Measurements from ENCODE around the gene FSHR.

Gene FSHR, protein sequence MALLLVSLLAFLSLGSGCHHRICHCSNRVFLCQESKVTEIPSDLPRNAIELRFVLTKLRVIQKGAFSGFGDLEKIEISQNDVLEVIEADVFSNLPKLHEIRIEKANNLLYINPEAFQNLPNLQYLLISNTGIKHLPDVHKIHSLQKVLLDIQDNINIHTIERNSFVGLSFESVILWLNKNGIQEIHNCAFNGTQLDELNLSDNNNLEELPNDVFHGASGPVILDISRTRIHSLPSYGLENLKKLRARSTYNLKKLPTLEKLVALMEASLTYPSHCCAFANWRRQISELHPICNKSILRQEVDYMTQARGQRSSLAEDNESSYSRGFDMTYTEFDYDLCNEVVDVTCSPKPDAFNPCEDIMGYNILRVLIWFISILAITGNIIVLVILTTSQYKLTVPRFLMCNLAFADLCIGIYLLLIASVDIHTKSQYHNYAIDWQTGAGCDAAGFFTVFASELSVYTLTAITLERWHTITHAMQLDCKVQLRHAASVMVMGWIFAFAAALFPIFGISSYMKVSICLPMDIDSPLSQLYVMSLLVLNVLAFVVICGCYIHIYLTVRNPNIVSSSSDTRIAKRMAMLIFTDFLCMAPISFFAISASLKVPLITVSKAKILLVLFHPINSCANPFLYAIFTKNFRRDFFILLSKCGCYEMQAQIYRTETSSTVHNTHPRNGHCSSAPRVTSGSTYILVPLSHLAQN

DNA sequence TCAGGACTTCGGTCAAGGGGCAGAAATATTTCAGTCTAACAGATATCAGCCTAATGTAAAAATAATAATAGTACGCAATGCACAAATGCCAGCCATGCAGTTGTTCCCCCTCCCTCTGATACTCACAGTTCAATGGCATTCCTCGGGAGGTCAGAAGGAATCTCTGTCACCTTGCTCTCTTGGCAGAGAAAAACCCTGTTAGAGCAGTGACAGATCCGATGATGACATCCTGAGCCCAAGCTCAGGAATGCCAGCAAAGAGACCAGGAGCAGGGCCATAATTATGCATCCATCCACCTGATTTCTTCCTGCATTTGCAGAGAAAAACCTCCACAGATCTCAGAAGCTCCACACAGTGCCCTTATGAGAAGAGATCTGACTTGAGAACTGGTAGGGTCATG lies at the start of gene FSHR:
TSS of gene FSHR (minus strand) at position 376 of the 400 bp plus-strand sequence. CDS start at position 278, 98 bp downstream.
- DNase-seq (ENCODE audit: low read depth), result no peak
- no peak within 1 kb of the TSS for H3K4me3 ChIP-seq (ENCODE audit: control insufficient read depth, low read depth, low read length)
- TF ChIP-seq, protein P1, sequence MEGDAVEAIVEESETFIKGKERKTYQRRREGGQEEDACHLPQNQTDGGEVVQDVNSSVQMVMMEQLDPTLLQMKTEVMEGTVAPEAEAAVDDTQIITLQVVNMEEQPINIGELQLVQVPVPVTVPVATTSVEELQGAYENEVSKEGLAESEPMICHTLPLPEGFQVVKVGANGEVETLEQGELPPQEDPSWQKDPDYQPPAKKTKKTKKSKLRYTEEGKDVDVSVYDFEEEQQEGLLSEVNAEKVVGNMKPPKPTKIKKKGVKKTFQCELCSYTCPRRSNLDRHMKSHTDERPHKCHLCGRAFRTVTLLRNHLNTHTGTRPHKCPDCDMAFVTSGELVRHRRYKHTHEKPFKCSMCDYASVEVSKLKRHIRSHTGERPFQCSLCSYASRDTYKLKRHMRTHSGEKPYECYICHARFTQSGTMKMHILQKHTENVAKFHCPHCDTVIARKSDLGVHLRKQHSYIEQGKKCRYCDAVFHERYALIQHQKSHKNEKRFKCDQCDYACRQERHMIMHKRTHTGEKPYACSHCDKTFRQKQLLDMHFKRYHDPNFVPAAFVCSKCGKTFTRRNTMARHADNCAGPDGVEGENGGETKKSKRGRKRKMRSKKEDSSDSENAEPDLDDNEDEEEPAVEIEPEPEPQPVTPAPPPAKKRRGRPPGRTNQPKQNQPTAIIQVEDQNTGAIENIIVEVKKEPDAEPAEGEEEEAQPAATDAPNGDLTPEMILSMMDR (conservative IDR thresholded peaks at IDR 0.05; ENCODE audit: control insufficient read depth, insufficient read depth, low read depth, low read length), result no peak

DNA sequence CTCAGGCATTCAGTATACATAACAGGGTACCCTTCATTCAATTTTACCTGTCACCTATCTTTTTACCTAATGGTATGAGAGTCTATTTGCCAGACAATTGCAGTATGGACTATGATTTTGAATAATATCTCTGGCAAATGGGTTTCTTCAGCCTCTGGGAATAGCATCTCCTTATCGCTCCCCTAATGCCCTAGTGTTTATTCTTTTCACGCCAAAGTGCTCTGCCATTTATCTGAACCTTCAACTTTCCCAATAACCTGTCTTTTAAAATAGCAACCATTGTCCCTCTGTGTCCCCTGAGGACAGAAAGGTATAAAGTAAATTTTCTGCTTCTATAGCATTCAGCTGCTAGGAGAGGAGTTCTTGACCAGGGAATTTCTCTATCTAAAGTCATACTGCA lies 45.0 kb upstream of the FSHR start:
- TF ChIP-seq, protein P1 (conservative IDR thresholded peaks at IDR 0.05; ENCODE audit: control insufficient read depth, insufficient read depth, low read depth, low read length), result no peak
- no peak overlapping the region for H3K4me3 ChIP-seq (ENCODE audit: control insufficient read depth, low read depth, low read length)
- no peak for DNase-seq (ENCODE audit: low read depth)

DNA sequence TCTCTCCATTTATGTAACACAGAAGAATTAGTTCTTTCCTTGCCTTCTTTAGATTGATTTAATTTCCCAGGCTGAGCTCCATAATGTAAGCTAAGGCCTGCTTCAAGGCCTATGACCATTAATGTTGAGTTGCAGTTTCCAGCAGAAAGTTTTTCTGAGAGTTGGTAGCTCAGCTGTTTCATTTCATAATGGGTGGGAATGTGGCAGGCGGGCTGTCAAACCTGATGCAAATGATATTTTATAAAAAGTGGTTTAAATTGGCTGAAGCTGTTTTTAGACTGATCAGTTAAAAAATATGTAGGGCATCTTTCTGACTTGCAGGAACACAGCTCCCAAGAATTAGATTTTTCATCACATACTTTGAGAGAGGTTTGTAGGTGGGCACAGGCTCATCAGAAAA lies 40.4 kb upstream of the FSHR start:
- H3K4me3 ChIP-seq (ENCODE audit: control insufficient read depth, low read depth, low read length), result no peak overlapping the region
- TF ChIP-seq, protein P1 (conservative IDR thresholded peaks at IDR 0.05; ENCODE audit: control insufficient read depth, insufficient read depth, low read depth, low read length), result no peak
- DNase-seq (ENCODE audit: low read depth), result no peak

DNA sequence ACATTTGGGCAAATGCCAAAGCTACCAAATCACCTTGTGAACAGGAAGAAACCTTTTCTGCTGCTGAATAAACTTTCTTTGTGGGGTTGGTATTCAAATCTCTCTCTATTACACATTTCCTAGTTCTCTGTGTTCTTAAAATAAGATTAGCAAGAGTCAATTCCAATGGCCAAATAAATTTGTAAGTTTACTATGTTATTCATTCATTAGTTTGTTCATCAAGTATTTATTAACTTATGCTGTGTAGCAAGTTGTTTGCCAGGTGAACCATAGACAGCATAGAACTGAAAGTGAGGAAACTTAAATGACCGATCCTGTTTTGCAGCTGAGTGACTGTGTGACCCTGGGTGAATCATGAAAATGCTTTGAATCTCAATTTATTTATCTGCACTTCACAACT lies 37.7 kb upstream of the FSHR start:
- DNase-seq (ENCODE audit: low read depth), result no peak
- no peak overlapping the region for H3K4me3 ChIP-seq (ENCODE audit: control insufficient read depth, low read depth, low read length)
- TF ChIP-seq, protein P1 (conservative IDR thresholded peaks at IDR 0.05; ENCODE audit: control insufficient read depth, insufficient read depth, low read depth, low read length), result no peak

DNA sequence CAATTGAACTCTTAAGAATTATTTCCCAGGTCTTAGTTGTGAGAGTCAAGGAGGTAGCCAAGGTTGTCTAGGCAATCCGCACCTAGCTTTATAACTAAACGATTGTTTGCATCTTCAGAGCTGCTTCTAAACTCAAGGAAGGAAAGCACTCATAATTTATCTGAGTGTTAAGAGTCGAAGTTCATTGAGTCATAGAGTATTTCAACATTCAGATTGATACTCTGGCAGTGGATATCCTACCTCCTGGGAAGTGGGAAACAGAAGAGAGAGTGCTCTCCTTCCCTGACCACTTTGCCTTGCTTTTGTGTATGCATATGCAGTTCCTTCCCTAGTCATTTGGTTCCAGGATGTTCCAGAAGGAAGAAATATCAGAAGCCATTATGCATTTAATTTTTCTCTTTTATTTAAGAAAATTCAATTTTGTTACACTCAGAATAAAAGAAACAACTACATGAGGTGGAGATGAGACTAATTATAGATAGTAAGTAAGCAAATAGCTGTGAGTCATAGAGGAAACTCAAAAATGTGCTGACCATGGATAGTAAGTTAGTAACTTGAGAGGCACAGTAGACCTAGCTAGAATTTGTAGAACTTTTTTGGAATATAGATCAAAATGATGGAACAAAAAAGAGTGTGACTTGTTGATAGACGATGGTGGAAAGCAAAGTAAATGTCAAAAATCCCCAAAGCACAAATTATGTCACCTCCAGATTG lies 35.4 kb upstream of the FSHR start:
- TF ChIP-seq, protein P1 (conservative IDR thresholded peaks at IDR 0.05; ENCODE audit: control insufficient read depth, insufficient read depth, low read depth, low read length), result no peak
- H3K4me3 ChIP-seq (ENCODE audit: control insufficient read depth, low read depth, low read length), result no peak overlapping the region
- no peak for DNase-seq (ENCODE audit: low read depth)

DNA sequence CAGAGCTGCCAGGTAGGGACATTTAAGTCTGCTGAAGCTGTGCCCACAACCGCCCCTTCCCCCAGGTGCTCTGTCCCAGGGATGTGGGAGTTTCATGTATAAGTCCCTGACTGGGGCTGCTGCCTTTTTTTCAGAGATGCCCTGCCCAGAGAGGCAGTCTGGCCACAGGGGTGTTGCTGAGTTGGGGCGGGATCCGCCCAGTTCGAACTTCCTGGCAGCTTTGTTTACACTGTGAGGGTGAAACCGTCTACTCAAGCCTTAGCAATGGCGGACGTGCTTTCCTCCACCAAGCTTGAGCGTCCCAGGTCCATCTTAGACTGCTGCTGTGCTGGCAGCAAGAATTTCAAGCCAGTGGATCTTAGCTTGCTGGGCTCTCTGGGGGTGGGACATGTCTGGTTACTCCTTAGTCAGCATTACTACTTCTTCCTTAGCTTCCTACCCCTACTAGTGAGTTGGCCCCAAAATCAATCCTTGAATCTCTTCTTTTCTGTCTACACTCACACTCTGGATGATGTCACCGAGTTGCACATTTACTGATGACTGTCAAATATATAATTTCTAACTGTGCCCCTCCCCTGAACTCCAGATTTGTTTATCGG lies 31.8 kb upstream of the FSHR start:
- no peak for DNase-seq (ENCODE audit: low read depth)
- TF ChIP-seq, protein P1 (conservative IDR thresholded peaks at IDR 0.05; ENCODE audit: control insufficient read depth, insufficient read depth, low read depth, low read length), result no peak
- H3K4me3 ChIP-seq (ENCODE audit: control insufficient read depth, low read depth, low read length), result no peak overlapping the region
